ENCODE data around the gene LHPP. TPM values are rescaled to one million over a fixed set of nuclear protein-coding genes. Genes with fewer than 3 reads are reported as not detected.
"Not testable (repeated sequence)": the region's sequence is repeated elsewhere in the genome, so short reads cannot be mapped to it uniquely, and the experiment has no call there.

Gene LHPP
- total RNA-seq, 1 donor from 2014 or later = 16.2 TPM

DNA sequence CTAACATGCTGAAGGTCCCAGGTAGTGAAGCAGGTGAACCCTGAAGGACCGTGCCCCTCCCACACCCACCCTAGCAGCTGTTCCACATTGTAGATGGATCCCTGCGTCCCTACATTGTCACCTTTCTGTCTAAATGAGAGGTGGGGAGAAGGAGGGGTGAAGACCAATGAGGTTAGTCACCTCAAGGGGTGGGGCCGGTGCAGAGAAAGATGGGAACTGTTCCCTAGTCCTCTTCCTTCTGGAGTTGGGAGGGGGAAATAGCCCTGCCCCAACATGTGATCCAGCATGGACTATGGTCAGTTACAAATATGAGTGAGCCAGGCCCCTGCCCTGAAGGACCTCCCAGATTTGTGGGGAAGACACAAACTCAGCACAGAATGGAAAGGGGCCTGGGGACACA lies 124.5 kb downstream of the LHPP start:
- TF ChIP-seq, protein P1, sequence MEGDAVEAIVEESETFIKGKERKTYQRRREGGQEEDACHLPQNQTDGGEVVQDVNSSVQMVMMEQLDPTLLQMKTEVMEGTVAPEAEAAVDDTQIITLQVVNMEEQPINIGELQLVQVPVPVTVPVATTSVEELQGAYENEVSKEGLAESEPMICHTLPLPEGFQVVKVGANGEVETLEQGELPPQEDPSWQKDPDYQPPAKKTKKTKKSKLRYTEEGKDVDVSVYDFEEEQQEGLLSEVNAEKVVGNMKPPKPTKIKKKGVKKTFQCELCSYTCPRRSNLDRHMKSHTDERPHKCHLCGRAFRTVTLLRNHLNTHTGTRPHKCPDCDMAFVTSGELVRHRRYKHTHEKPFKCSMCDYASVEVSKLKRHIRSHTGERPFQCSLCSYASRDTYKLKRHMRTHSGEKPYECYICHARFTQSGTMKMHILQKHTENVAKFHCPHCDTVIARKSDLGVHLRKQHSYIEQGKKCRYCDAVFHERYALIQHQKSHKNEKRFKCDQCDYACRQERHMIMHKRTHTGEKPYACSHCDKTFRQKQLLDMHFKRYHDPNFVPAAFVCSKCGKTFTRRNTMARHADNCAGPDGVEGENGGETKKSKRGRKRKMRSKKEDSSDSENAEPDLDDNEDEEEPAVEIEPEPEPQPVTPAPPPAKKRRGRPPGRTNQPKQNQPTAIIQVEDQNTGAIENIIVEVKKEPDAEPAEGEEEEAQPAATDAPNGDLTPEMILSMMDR (IDR thresholded peaks at IDR 0.05) = no peak
- H3K4me3 ChIP-seq = no peak overlapping the region
- no peaks in the 10 kb centered on the region for H3K27me3 ChIP-seq
- no peak for ATAC-seq
- H3K27ac ChIP-seq = no peak overlapping the region
- no peaks in the 10 kb centered on the region for H3K9me3 ChIP-seq
- peaks cover 7% of the 10 kb centered on the region for H3K4me1 ChIP-seq
- DNase-seq = no peak
- intact Hi-C loops (cut with DNase I) = no loop called here
- no peaks in the 10 kb centered on the region for H3K36me3 ChIP-seq

DNA sequence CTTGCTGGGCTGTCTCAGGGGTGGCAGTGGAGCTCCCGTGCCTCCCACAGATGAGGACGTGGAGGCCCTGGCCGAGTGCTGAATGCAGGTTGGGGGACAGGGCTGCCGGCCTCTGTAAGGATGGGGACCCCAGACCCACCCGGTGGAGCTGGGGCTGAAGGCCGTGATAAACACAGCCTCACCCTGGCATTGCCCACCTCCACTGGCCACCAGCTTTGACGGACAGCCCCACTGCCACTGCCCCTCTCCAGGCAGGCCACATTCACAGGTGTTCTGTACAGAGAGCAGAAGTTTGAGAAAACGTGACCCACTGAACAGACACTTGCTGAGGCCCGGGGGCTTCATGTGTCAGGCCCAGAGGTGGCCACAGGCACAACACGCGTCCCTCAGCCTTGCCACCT lies 126.2 kb downstream of the LHPP start:
- Histone ChIP-seq H3K27me3 (no peaks in the 10 kb centered on the region), H3K9me3 (no peaks in the 10 kb centered on the region), H3K4me1 (peaks cover 7% of the 10 kb centered on the region), H3K27ac (no peak overlapping the region), H3K4me3 (no peak overlapping the region), H3K36me3 (no peaks in the 10 kb centered on the region)
- ATAC-seq (no peak), DNase-seq (no peak)
- TF ChIP-seq, protein P1 (IDR thresholded peaks at IDR 0.05) = no peak
- intact Hi-C loops (cut with DNase I) = no loop called here

DNA sequence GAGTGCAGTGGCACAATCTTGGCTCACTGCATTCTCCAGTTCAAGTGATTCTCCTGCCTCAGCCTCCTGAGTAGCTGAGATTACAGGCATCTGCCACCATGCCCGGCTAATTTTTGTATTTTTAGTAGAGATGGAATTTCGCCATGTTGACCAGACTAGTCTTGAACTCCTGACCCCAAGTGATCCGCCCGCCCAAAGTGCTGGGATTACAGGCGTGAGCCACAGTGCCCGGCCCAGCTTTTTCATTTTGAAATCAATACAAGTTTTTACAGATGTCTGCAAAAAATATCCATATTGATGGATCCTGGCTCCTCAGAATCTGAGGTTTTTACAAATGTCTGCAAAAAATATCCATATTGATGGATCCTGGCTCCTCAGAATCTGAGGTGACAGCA lies 126.7 kb downstream of the LHPP start:
- H3K4me1 ChIP-seq; DNase-seq; H3K27me3 ChIP-seq; H3K9me3 ChIP-seq; H3K27ac ChIP-seq; ATAC-seq; H3K4me3 ChIP-seq; intact Hi-C loops (cut with DNase I); H3K36me3 ChIP-seq: not testable (repeated sequence)

DNA sequence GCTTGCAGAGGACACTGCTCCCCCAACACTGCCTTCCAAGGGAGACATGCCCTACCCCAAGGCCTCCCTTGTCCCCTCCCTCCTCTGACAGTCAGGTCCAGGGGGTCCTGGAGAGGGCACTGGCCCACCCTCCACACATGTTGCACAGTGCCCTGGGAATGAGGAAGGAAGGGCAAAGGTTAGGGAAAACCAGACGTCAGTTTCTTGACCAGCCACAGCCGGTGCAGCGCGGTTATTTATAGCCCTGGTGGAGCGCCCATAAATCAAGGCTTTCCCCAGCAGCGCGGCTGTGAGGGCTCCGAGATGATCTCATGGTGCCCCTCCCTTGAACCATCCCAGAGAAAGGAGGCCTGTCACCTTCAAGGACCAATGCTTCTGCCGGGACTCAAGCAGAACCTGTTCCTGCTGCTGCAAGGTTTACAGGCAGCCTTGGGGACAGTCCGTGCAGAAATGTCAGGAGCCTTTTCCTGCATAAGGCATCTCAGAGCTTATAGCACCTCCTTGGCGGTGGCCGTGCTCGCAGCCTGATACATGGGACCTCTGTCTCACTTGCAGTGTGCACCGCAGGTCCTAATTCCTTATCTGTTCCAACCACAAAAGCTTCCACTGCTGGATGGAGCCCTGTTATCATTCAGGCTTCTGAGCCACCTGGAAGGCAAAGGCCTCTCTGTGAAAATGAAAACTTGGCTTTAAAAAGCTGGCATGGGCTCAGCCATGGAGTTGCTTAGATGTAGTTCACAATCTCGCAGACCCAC lies 127.3 kb downstream of the LHPP start:
- TF ChIP-seq, protein P1 (IDR thresholded peaks at IDR 0.05) = no peak
- H3K4me1 ChIP-seq = peaks cover 7% of the 10 kb centered on the region
- peak; percentile 56 for ATAC-seq
- no peak for DNase-seq
- no peaks in the 10 kb centered on the region for H3K36me3 ChIP-seq
- no peaks in the 10 kb centered on the region for H3K27me3 ChIP-seq
- H3K9me3 ChIP-seq = no peaks in the 10 kb centered on the region
- no peak overlapping the region for H3K4me3 ChIP-seq
- H3K27ac ChIP-seq = no peak overlapping the region
- intact Hi-C loops (cut with DNase I) = no loop called here

DNA sequence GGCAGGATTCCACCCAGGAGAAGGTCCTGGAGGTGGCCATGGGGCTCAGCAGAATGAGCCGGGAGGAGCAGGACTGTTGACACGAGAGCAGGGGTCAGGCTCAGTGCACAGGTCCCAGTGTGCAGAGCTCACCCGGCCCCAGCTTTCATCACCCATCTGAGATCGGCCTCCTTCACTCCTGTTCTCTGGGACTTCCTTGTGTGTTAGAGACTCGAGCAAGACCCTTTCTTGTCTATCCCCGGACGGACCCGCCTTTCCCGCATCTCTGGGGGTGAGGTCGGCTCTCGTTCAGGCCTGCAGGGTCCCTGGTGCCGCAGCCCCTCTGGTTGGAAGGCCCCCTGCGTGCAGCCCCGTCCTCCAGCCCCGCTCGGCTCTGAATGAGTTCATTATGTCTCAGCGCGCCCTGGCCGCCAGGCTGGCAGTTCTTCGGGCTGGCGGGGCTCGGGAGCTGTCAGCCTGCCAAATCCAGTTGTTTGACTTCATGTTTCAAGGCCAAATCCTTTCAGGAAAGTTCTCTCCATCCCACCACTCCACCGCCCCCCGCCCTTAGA lies 127.9 kb downstream of the LHPP start:
- TF ChIP-seq, protein P1 (IDR thresholded peaks at IDR 0.05) = no peak
- no peak for DNase-seq

DNA sequence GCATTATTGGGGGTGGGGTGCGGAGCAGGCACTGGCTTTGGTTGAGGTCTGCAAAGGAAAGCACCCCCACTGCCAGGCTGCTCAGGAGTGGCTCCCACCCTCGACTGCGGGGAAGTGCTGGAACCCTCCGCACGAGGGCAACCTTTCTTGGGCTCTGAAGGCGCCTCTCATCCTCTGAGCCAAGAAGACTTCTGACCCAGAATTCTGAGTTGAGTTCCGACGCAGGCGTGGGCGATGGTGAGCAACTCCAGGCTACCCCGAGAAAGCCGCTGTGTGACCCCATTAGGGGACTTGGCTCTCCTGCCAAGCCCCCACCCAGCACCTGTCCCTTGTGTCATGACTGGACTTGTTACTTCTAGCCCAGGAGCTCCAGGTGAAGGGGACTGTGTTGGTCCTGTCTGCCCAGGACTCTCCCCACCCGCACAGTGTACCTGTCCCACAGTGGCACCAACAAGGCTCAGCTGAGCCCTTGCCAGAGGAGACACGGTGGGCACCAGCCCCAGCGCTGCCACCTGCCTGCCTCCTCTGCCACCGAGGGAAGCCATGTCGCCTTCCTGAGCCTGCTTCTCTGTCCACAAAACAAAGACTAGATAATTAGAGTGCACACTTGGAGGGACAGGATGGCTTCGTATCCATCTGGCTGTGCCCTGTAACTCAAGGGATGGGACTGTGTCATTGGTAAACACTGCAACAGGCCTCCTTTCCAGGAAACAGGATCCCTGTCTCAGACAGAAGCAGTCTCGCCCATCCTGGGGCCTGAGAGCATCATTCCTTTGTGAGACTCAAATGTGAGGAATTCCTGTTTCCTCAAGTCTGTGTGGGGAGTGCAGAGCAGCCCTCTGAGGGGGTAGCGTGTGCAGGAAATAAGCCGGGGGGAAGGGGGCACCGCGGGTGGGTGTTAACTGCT lies 128.8 kb downstream of the LHPP start:
- no peaks in the 10 kb centered on the region for H3K9me3 ChIP-seq
- TF ChIP-seq, protein P1 (IDR thresholded peaks at IDR 0.05) = no peak
- no peak for ATAC-seq
- DNase-seq = no peak
- H3K4me3 ChIP-seq = no peak overlapping the region
- H3K36me3 ChIP-seq = no peaks in the 10 kb centered on the region
- no peak overlapping the region for H3K27ac ChIP-seq
- intact Hi-C loops (cut with DNase I) = no loop called here
- peaks cover 7% of the 10 kb centered on the region for H3K4me1 ChIP-seq
- no peaks in the 10 kb centered on the region for H3K27me3 ChIP-seq

More for the DNA sequence above, 127.9 kb downstream of the LHPP start:
- Histone ChIP-seq H3K9me3 (no peaks in the 10 kb centered on the region), H3K4me3 (no peak overlapping the region), H3K4me1 (peaks cover 7% of the 10 kb centered on the region), H3K27ac (no peak overlapping the region), H3K27me3 (no peaks in the 10 kb centered on the region), H3K36me3 (no peaks in the 10 kb centered on the region)
- intact Hi-C loops (cut with DNase I) = no loop called here
- ATAC-seq = peak; percentile 4

All from upper lobe of right lung (tissue), 1 donor.